Adrenal gland (tissue), 5 donors: Measurements from ENCODE around the gene FARS2.

Experiments used
- POLR2A ChIP-seq, 2 donors: fragments of 450-650 bp; IDR thresholded peaks; one replicate each; pipeline ENCODE4 v1.6.1; 2017; ENCODE audit warnings: antibody characterized with exemption in 2 of 2, mild to moderate bottlenecking in 2 of 2, moderate library complexity in 1 of 2
- TF ChIP-seq, protein P1 (sequence below), 6 experiments: fragments of 450-650 bp in 4 of 6; fragments of 200-600 bp in 2 of 6; sonication (generic) in 1 of 6; IDR thresholded peaks; 1 replicate in 5 of 6; 2 replicates in 1 of 6; pipeline versions ENCODE4 v1.5.1 to v1.8.0; 2016 to 2021; ENCODE audit warnings: antibody characterized with exemption in 6 of 6, mild to moderate bottlenecking in 2 of 6, moderate library complexity in 1 of 6
- donor health status: DM: no; HTN: no; CAD: no.

GRCh38 chr6:5656226-5656625 is 394.9 kb downstream of the FARS2 start:
- TF ChIP-seq, protein P1, sequence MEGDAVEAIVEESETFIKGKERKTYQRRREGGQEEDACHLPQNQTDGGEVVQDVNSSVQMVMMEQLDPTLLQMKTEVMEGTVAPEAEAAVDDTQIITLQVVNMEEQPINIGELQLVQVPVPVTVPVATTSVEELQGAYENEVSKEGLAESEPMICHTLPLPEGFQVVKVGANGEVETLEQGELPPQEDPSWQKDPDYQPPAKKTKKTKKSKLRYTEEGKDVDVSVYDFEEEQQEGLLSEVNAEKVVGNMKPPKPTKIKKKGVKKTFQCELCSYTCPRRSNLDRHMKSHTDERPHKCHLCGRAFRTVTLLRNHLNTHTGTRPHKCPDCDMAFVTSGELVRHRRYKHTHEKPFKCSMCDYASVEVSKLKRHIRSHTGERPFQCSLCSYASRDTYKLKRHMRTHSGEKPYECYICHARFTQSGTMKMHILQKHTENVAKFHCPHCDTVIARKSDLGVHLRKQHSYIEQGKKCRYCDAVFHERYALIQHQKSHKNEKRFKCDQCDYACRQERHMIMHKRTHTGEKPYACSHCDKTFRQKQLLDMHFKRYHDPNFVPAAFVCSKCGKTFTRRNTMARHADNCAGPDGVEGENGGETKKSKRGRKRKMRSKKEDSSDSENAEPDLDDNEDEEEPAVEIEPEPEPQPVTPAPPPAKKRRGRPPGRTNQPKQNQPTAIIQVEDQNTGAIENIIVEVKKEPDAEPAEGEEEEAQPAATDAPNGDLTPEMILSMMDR (IDR thresholded peaks at IDR 0.05), result no peak
- TF ChIP-seq POLR2A (IDR thresholded peaks at IDR 0.05), result no peak
